Stimulated activated CD8-positive, alpha-beta memory T cell treated with anti-CD3 and anti-CD28 coated beads, Interleukin-2, amount 100 ng/mL, for 1 hour (primary cell): ENCODE results near the gene MYMX.
"Not testable (repeated sequence)": the region's sequence is repeated elsewhere in the genome, so short reads cannot be mapped to it uniquely, and the experiment has no call there.

Experiments used
- DNase-seq, 2 donors: peaks; one replicate each; pipeline ENCODE4 v3.0.0-alpha.2; 2020; ENCODE audit warnings: low read depth in 2 of 2

MYMX gene

DNA sequence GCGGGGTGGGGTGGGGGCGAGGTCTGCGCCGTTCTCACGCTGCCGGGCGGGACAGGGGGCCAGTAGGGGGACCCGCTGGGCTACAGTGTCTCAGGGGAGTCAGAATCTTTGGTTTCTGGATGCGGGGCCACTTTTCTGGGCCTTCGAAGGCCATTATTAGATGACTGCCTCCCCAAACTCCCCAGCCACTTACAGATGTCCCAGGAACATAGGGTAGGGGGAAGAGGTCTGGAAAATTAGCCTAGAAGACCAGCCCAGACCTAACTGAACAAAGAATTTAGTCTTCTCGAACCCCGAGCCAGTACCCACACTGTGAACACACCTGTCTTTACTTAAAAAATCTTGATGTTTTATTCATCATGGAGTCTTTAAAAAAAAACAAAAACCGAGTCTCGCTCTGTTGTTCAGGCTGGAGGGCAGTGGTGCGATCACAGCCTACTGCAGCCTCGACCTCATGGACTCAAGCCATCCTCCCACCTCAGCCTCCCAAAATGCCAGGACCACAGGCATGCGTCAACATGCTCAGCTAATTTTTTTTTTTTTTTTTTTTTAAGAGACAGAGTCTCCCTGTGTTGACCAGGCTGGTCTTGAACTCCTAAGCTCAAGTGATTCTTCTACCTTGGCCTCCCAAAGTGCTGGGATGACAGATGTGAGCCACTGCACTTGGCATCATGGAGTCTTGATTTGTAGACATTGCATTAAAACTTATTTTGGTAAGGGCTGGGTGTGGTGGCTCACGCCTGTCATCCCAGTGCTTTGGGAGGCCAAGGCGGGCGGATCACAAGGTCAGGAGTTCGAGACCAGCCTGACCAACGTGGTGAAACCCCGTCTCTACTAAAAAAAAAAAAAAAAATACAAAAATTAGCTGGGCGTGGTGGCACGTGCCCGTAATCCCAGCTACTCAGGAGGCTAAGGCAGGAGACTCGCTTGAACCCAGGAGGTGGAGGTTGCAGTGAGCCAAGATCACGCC, 3.4 kb downstream of the MYMX start:
- no peak for DNase-seq

DNA sequence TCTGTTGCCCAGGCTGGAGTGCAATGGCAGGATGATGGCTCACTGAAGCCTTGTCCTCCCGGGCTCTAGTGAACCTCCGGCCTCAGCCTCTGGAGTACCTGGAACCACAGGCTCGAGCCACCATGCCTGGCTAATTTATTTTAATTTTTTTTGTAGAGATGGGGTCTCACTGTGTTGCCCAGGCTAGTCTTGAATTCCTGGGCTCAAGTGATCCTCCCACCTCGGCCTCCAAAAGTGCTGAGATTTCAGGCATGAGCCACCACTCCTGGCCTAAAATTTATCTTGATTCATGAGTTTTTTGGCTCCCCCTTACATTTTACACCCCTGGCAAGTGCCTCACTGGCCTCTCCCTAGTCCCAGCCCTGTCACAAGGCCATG, 4.2 kb downstream of the MYMX start:
- no peak for DNase-seq

DNA sequence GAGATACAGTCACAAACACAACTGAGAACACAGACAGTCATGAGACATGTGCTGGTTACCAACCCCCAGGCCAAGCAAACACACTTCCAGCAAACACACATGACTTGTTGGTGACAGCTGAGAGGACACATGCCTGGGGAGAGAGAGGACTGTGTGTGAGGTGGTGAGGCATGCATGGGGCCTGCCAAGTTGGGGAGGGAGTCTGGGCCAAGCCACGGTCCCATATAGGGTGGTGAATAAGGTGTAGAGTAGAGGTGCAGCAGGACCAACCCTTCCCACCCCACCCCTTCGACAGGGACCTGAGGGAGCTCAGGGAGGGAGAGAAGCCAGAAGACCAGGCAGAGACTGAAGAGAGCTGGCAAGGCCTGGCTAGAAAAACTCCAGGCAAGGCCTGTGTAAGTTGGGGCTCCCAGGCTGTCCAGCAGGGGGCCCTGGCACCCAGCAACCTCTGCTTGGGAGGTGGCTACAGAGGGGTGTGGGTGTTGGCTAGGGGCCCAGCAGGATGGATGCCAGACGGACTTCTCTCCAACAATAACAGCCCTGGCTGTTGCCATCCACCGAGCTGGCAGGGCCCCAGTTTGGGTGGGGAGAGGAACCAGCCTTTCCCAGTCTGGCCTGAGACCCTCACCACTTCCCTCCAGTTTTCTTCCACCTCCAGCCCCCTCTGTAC, 4.7 kb downstream of the MYMX start:
- peak; percentile 35 to 50 for DNase-seq

DNA sequence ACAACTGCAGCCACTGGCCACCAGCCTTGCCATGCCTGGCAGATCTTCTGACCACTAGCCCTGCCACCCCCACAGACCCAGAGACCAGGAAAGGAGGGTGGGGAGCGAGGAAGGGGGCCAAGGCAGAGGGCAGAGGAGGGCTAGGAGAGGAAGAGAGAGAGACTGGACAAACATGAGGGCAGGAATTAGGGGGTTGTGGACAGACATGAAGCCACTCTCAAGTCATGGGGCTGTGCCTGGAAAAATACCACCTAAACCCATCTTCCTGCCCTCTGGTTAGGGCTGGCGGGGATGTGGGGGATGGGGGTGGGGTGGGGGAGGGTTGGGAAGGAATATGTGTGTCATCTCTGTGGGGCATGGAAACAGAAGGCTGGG, 5.2 kb downstream of the MYMX start:
- no peak for DNase-seq

DNA sequence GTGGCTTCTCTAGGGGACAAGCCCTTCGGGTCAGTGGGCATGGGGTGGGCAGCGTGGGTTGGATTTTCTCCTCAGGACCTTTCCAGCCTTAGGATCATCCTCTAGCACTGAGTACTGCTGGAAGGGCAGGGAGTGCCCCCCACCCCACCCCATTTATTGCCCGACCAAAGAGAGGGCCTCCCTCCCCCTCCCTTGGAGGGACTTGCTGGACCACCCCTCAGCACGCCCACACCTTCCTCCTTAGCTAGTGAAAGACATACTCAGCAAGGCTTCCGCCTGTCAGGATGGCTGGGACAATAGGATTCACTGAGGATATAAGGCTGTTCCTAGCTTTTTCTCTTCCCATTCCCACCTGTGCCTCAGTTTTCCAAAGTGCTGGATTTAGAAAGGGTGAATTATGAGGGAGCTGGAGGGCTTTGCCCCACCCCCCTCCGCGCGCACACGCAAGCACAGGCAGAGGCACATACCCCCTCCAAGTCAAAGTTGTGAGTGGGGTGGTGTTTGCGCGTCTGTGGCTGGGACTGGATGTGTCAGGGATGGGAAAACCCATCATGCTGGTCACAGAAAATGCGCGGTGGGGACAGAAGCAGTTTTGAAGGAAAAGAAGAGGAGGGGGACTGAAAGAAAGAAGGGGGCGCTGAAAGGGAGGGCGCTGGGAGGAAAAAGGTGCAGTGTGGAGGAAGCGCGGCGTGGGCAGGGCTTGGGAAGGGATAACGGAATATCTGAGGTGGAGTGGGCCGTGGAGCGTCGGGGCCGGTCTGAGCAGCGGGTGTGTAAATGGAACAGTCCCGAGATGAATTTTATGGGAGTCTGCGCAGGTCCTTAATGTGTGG, 6.0 kb downstream of the MYMX start:
- DNase-seq, result no peak

DNA sequence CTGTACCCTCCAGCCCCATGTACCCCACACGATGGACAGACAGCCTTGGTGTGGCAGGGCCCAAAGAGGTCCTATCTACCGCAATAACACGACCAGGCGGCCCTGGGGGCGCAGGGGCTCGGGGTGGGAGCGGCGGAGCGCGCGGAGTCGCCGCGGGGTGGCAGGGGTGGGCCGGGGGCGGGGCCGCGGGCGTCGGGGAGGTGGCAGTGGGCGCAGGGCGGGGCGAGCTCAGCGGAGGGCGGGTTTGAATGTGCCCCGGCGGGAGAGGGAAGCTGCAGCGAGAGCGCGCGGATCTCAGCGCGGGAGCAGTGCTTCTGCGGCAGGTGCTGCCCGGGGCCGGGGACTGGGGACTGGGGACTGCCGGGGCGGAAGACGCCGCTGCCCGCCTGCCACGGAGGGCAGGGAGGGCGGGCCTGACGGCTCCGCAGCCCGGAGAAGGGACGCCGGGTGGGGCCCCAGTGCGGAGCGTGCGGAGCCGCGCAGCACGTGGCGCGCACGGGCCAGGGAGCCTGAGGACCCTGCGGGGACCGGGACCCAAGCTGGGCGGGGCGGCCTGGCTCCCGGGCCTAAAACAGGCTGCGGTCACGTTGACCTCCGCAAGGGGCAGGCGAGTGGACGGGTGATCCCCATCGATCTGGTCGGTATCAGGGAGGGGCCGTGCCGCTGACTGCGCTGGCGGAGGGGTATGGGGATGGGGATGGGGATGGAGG, 6.7 kb downstream of the MYMX start, which contains the start of gene SLC29A1:
Gene SLC29A1, plus strand, starts transcription at position 277 of the 710 bp plus-strand sequence. CDS start 3,719 bp downstream, outside the sequence.
- peak; percentile 62 to 75 for DNase-seq

DNA sequence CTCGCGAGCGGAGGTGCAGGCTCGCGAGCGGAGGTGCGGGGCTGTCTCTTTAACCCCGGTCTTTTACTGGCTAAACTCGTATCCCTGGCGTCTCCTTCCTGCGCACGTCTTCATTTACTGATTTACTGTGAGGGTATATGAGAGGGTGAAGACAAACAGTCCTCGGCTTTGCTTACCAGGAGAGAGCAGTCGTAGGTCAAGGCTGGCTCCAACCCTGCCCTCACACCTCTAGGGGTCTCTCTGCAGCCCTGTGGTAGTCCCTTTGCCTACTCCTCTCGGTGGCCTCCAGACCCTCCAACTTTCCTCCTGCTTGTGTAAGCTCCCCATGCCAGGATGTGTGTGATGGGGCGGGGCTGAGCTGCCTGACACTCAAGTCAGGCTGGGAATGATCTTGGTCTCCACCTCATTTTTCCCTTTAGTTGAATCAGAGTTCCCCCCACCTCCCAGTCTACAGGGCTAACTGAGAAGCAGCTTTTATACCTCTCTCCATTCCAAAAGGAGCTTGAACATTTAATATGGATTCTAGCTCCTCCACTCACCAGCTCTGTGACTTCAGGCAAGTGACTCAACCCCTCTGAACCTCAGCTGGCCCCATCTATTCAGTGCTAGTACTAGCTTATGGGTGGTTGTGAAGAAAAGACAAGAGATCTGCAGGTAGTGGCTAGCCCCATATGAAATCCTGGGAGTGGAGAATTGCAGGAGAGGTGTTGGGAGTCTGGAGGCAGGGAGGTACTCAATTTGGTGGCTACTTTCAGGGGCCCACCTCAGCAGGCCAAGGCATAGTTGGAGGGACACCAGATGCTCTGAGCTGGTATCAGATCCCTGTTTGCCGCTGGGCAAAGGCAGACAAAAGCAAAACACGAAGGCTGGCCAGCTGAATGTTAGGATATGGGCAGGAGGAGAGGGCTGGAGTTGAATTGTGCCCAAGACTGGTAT, 7.6 kb downstream of the MYMX start:
- no peak for DNase-seq

DNA sequence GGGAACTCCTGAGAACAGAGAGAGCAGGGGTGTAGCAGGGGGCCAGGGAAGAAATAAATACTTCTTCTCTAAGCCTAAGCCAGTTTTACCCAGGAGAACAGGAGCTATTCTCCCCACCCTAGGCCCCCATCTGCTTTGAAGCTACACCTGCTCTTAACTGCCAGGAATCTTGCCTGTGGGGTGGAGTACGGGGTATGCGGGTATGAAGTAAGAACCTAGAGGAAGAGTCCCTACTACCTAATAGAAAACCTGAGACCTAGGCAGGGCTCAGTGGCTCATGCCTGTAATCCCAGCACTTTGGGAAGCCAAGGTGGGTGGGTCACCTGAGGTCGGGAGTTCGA, 8.2 kb downstream of the MYMX start:
- DNase-seq, result no peak

DNA sequence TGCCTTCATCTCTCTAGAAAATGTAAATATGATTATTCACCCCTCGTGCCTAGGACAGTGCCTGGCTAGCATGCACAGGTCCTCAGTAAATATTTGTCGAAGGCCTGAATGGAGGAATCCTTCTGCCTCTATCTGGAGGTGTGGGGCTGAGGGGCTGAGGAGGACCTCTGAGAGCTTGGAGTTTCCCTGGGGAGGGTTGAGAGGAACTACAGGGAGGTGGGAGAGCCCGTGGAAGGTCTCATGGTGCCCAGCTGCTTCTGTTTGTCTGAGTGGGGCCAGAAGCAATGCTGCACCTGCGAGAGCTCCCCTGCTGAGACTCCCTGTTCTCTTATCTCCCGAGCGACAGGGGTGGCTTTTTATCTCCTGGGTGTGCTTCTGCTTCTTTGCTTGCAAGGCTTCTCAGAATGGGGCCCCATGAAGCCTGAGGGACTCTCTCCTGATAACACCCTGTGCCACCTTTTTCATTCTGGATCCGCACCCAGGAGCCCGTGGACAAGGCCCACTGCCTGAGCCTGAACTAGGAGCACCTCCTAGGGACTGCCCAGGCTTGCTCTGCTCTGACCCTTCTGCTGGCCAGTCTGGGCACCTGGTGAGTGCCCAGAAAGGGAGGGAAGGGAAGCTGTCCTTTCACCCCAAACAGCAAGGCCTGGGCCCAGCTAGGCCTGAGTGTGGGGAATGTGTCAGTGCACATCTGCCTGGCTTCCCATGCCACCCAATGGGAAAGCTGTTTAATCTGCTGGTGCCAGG, 9.0 kb downstream of the MYMX start:
- no peak for DNase-seq

DNA sequence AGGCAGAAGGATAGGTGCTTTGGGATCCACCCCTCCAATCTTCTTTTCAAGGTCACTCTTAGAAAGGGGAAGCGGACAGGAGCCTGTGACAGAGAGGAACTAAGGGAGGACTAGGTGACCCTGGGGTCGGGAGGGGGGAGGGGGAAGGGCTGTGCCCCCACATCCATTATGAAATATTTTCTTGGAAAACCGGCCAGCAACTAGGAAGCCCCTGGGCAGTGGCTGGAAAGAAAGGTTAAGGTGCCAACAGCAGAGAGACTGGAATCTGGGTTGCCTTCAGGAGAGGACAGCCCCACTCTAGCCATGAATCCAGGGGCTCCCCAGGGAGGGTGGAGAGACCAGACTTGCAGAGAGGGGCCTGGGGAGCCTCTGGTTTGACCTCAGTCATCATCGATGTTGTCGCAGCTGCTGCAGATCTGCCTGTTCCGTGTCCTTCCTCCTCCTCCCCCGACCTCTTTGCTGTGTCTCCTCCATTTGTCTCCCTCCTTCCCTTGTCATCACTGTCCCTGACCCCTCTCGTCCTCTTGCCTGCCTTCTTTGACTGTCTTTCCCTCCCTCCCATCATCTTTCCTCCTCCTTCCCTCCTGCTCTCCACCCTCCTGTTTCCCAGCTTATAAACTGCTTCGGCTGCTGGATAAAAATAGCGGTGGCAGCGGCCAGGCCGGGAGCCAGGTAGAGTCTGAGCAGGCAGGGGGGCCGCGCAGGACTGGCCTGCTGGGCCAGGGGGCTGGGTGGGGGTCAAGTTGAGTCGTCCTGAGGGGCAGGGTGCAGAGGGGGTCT, 9.8 kb downstream of the MYMX start:
- no peak for DNase-seq

DNA sequence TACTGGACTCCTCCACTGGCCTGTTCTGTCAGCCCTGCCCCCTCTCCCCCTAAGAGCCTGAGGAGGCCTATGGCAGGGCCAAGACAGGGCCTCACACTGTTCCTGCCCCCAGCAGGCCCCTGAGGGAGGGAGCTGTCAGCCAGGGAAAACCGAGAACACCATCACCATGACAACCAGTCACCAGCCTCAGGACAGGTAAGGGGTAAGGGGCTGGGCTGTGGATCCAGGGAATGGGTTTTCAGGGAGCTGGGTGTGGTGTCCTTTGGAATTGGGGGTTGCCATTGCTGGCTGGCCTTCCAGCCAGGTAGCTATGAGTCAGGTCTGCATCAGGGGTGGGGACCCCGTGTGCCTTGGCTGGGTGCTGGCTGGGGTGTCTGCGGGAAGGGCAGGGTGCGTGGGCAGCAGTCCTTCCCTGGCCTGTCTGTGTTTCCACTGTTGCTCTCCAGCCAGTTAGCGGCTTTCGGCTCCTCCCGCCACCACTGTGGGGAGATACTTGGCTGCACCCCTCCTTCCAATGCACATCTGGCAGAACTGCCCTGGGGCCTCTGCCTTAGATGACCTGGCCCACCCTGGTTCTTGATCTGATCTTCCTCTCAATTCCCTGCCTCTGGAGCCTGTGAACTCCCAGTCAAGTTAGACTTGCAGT, 10.5 kb downstream of the MYMX start:
- no peak for DNase-seq

DNA sequence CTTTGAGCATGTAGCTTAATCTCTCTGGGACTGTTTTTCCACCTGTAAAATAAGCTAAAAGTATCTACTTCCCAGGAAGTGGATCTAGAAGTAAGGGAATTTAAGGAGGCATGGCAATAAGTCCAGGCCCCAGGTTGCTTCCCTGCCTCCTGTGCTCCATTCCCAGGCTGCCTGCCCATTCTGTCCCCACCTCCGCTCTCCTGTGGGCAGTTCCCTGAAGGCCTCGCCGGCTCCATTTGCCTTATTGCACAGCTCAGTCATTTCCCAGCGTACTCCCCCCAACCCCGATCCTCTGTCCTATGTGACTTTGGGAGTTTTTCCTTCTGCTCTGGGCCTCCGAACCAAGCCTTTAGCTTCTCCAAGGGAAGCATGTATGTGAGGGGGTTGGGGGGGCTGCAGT, 11.3 kb downstream of the MYMX start:
- DNase-seq, result no peak

DNA sequence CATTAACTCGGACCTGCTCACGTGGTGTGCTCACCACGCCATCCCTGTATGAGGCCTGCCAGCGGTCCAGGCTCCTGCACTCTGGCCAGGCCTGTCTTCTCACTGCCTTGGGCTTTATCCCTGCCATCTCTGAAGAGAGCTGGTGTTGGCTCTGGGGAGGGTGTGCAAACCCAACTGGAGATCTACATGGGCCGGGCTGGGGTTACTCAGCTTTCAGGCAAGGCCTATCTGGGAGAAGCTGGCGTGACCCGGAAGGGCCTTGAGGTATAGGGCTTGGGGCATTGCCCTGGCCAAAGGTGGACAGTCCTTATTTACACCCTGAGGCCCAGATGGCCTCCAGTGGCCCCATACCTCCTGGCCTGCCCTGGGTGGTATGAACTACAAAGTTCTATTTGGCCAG, 11.7 kb downstream of the MYMX start:
- DNase-seq, result no peak

DNA sequence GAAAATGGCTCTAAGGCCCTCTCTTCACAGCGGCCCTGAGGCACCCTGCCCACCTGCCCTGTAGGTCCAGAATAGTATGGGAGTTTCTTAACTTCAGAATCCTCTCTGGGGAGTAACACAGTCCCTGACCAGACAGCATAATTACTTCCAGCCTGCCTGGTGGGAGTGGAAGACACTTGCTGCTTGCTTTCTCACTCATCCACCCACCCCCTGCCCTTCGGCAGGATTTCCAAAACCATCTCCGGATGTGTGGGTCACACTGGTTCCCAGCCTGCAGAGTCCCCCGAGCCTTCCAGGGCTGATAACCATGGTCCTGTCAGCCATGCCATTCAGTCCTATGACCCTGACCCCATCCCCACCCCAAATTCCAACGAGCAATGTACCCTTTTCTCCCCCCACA, 12.1 kb downstream of the MYMX start:
- DNase-seq, result no peak

DNA sequence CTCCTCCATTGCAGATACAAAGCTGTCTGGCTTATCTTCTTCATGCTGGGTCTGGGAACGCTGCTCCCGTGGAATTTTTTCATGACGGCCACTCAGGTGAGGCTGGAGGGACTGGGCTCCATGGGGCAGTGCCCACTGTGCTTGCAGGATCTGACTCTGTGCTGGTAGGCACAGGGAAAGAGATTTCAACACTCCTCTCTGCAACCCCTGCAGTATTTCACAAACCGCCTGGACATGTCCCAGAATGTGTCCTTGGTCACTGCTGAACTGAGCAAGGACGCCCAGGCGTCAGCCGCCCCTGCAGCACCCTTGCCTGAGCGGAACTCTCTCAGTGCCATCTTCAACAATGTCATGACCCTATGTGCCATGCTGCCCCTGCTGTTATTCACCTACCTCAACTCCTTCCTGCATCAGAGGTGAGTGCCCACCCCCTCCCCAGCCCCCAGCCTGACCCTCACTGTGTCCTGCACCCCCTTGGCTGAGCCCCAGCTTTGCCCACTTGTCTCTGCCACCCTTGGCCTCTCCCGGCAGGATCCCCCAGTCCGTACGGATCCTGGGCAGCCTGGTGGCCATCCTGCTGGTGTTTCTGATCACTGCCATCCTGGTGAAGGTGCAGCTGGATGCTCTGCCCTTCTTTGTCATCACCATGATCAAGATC, 12.8 kb downstream of the MYMX start:
- no peak for DNase-seq

DNA sequence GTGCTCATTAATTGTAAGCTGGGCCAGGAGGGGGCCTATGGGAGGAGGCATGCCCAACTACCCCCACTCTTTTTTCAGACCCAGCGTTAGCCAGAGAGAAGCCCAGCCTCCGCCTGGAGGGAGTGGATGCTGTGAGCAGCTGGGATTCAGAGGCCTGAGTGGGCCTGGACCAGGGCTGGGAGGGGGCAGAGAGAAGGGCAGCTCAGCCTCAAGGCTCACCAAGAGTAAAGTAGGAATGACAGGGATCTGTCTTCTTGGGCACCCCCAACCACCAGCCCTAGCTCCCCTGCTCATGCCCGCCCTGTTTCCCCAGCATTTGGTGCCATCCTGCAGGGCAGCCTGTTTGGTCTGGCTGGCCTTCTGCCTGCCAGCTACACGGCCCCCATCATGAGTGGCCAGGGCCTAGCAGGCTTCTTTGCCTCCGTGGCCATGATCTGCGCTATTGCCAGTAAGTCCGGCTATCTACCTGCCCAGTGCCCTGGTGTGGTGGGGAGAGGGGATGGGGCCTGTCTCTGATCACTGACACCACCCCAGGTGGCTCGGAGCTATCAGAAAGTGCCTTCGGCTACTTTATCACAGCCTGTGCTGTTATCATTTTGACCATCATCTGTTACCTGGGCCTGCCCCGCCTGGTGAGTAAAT, 13.4 kb downstream of the MYMX start:
- DNase-seq, result no peak

DNA sequence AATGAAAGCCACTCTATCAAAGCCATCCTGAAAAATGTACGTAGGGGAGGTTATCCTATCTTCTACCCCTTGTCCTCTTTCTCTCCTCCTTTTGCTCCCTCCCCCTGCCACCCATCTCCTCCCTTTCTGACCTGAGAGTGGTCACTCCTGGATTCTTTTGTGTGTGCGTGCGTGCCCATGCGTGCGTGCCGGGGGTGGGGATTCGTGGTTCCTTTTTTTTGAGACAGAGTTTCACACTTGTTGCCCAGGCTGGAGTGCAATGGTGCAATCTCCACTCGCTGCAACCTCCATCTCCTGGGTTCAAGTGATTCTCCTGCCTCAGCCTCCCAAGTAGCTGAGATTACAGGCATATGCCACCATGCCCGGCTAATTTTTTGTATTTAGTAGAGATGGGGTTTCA, 14.7 kb downstream of the MYMX start:
- DNase-seq, result not testable (repeated sequence)
